HepG2 (cell line): ENCODE data around the gene PAM16. TPM values are rescaled to one million over a fixed set of nuclear protein-coding genes. Genes with fewer than 3 reads are reported as not detected.

ENCODE experiments used
- AHR ChIP-seq: IDR thresholded peaks from 2 replicates; pipeline ENCODE4 v1.6.1; 2018; ENCODE audit warnings: missing genetic modification reagents, missing compliant biosample characterization
- EZH2 ChIP-seq: conservative IDR thresholded peaks from 2 replicates; pipeline ENCODE4 v1.6.1; 2012; ENCODE audit warnings: mild to moderate bottlenecking, low read depth, low read length, moderate library complexity
- FOXA3 ChIP-seq: IDR thresholded peaks from 2 replicates; pipeline ENCODE4 v1.6.1; 2016; ENCODE audit warnings: missing genetic modification reagents, missing compliant biosample characterization
- FOXP1 ChIP-seq, 2 experiments: fragments of 450-650 bp in 1 of 2; IDR thresholded peaks; 2 replicates each; pipeline ENCODE4 v1.6.1; 2017 to 2018; ENCODE audit warnings: antibody characterized with exemption in 1 of 2
- IKZF1 ChIP-seq: fragments of 450-650 bp; IDR thresholded peaks from 2 replicates; pipeline ENCODE4 v1.7.1; 2016
- KLF11 ChIP-seq: IDR thresholded peaks from 2 replicates; pipeline ENCODE4 v1.6.1; 2016; ENCODE audit warnings: missing compliant biosample characterization
- MIER2 ChIP-seq: IDR thresholded peaks from 2 replicates; pipeline ENCODE4 v1.6.1; 2016; ENCODE audit warnings: missing biosample characterization, missing genetic modification reagents
- NCOA5 ChIP-seq: sonication (generic); formaldehyde crosslinking; IDR thresholded peaks from 2 replicates; pipeline ENCODE4 v1.4.0; 2020; ENCODE audit warnings: missing genetic modification reagents
- NR2F6 ChIP-seq, 2 experiments: IDR thresholded peaks; 2 replicates each; pipeline ENCODE4 v1.6.1; 2016; ENCODE audit warnings: antibody characterized with exemption in 1 of 2, mild to moderate bottlenecking in 1 of 2
- PAWR ChIP-seq: sonication (generic); formaldehyde crosslinking; IDR thresholded peaks from 2 replicates; pipeline ENCODE4 v1.4.0; 2020; ENCODE audit warnings: missing genetic modification reagents, mild to moderate bottlenecking, borderline replicate concordance
- POLR2AphosphoS2 ChIP-seq: IDR thresholded peaks from 2 replicates; pipeline ENCODE4 v1.6.1; 2011; ENCODE audit warnings: low read depth, low read length, improper control_type of control experiment
- RBAK ChIP-seq: sonication (generic); formaldehyde crosslinking; IDR thresholded peaks from 2 replicates; pipeline ENCODE4 v1.5.1; 2020; ENCODE audit warnings: mild to moderate bottlenecking, missing genetic modification reagents
- U2AF2 ChIP-seq: fragments of 200-400 bp; formaldehyde crosslinking; IDR thresholded peaks from 2 replicates; pipeline ENCODE4 v1.6.1; 2017; ENCODE audit warnings: low read depth, mild to moderate bottlenecking, low read length
- ZFP36L2 ChIP-seq: sonication (generic); formaldehyde crosslinking; IDR thresholded peaks from 2 replicates; pipeline ENCODE4 v1.4.0; 2020; ENCODE audit warnings: missing genetic modification reagents
- ZFYVE20 ChIP-seq: sonication (generic); formaldehyde crosslinking; IDR thresholded peaks from 2 replicates; pipeline ENCODE4 v1.8.0; 2023; ENCODE audit warnings: low read depth, mild to moderate bottlenecking, moderate library complexity, missing genetic modification reagents, borderline replicate concordance
- ZNF660 ChIP-seq: sonication (generic); formaldehyde crosslinking; IDR thresholded peaks from 2 replicates; pipeline ENCODE4 v1.5.1; 2020; ENCODE audit warnings: mild to moderate bottlenecking, low read depth, missing genetic modification reagents, borderline replicate concordance
- polyA plus RNA-seq, 8 experiments: library from polyadenylated mRNA; depleted of rRNA in 3 of 8; stranded (reverse) in 7 of 8; unstranded in 1 of 8; fragments of >200 nt; fragmentation: Illumina TruSeq in 4 of 8; extraction: Trizol in 4 of 8; gene quantifications; 2 replicates each; pipeline versions ENCODE4 v1.2.1 to v1.2.3, GENCODE V29; 2011 to 2016; ENCODE audit warnings: low read depth in 4 of 8, missing spikeins in 1 of 8, mixed read lengths in 1 of 8; ENCODE audit not compliant: insufficient read depth in 1 of 8
- total RNA-seq, 5 experiments: library from RNA; depleted of rRNA; stranded (reverse); fragments of >200 nt; fragmentation: Illumina TruSeq; extraction: Trizol; gene quantifications; 2 replicates each; pipeline ENCODE4 v1.2.3, GENCODE V29; 2016; ENCODE audit warnings: low read depth in 1 of 5
- TF ChIP-seq, protein P1 (sequence below): sonication (generic); formaldehyde crosslinking; IDR thresholded peaks from 2 replicates; pipeline ENCODE4 v1.5.1; 2020; ENCODE audit warnings: missing genetic modification reagents, mild to moderate bottlenecking, borderline replicate concordance
- TF ChIP-seq, protein P2 (sequence below): sonication (generic); formaldehyde crosslinking; IDR thresholded peaks from 2 replicates; pipeline ENCODE4 v1.4.0; 2020; ENCODE audit warnings: missing genetic modification reagents
- TF ChIP-seq, protein P3 (sequence below): sonication (generic); formaldehyde crosslinking; IDR thresholded peaks from 2 replicates; pipeline ENCODE4 v1.4.0; 2020; ENCODE audit warnings: mild to moderate bottlenecking, missing genetic modification reagents, borderline replicate concordance
- TF ChIP-seq, protein P4 (sequence below): sonication (generic); formaldehyde crosslinking; IDR thresholded peaks from 2 replicates; pipeline ENCODE4 v1.4.0; 2020; ENCODE audit warnings: low read depth, mild to moderate bottlenecking, missing genetic modification reagents

The PAM16 gene
- total and polyA plus RNA-seq, 2 of the 13 experiments (the other 11 are each of a cell fraction or from before 2014, with no cell fraction given): 51.5 to 51.8 TPM

DNA sequence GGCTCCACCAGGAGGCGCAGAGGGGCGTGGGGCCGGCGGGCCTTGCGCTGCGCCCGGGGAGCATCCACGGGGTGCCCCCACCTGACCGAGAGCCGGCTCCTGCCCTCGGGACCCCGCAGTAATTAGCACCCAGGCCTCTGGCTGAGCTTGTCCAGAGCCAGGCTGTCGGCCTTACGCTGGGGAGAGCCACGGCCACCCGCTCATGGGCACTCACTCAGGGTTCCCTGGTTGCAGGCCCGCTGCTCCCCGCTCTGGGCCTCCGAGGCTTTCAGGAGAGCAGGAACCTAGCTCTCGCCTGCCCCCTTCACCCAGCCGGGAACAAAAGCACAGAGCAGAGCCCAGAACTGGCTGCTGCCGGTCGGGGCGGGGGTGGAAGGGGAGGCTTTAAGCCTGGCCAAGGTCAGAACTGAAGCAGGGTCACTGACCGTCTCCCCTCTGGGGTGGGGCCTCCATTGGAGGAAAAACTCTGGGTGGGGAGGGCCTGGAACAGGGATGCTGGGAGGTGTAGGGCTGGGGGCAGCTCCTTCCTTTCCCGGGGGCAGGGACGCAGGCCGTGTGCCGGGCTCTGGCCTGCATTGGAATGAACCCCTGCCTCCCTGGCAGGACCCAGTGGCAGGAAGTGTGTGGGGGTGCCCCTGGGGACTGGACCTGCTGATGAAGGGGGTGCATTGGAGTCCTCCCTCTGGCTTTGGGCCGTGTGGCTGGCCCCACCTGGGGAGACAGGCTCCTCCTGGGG, 22.9 kb downstream of the PAM16 start (continued):
- TF ChIP-seq, protein P1, sequence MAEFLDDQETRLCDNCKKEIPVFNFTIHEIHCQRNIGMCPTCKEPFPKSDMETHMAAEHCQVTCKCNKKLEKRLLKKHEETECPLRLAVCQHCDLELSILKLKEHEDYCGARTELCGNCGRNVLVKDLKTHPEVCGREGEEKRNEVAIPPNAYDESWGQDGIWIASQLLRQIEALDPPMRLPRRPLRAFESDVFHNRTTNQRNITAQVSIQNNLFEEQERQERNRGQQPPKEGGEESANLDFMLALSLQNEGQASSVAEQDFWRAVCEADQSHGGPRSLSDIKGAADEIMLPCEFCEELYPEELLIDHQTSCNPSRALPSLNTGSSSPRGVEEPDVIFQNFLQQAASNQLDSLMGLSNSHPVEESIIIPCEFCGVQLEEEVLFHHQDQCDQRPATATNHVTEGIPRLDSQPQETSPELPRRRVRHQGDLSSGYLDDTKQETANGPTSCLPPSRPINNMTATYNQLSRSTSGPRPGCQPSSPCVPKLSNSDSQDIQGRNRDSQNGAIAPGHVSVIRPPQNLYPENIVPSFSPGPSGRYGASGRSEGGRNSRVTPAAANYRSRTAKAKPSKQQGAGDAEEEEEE (CRISPR knock-in tag): peak; percentile 88
- TF ChIP-seq, protein P2, sequence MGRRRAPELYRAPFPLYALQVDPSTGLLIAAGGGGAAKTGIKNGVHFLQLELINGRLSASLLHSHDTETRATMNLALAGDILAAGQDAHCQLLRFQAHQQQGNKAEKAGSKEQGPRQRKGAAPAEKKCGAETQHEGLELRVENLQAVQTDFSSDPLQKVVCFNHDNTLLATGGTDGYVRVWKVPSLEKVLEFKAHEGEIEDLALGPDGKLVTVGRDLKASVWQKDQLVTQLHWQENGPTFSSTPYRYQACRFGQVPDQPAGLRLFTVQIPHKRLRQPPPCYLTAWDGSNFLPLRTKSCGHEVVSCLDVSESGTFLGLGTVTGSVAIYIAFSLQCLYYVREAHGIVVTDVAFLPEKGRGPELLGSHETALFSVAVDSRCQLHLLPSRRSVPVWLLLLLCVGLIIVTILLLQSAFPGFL (CRISPR knock-in tag): no peak
- TF ChIP-seq ZFYVE20 (CRISPR knock-in tag) (no peak), POLR2AphosphoS2 (no peak), FOXP1 (IDR thresholded peaks at IDR 0.05) (no peak), FOXP1 (CRISPR knock-in tag; IDR thresholded peaks at IDR 0.05) (no peak), MIER2 (CRISPR knock-in tag) (0 out of 2 replicates have a peak, but pooled peaks have one; percentile 19), FOXA3 (peak; percentile 31; the same call in 1 of the 2 replicates), AHR (CRISPR knock-in tag) (peak; percentile 77; the same call in 1 of the 2 replicates), ZFP36L2 (no peak), RBAK (CRISPR knock-in tag) (no peak), U2AF2 (no peak), PAWR (CRISPR knock-in tag) (no peak), NCOA5 (CRISPR knock-in tag) (no peak), NR2F6 (IDR thresholded peaks at IDR 0.05) (peak; percentile 67), NR2F6 (CRISPR knock-in tag; IDR thresholded peaks at IDR 0.05) (peak; percentile 80), IKZF1 (no peak), EZH2 (no peak), ZNF660 (CRISPR knock-in tag) (0 out of 2 replicates have a peak, but pooled peaks have one; percentile 50), KLF11 (CRISPR knock-in tag) (no peak)
- TF ChIP-seq, protein P3, sequence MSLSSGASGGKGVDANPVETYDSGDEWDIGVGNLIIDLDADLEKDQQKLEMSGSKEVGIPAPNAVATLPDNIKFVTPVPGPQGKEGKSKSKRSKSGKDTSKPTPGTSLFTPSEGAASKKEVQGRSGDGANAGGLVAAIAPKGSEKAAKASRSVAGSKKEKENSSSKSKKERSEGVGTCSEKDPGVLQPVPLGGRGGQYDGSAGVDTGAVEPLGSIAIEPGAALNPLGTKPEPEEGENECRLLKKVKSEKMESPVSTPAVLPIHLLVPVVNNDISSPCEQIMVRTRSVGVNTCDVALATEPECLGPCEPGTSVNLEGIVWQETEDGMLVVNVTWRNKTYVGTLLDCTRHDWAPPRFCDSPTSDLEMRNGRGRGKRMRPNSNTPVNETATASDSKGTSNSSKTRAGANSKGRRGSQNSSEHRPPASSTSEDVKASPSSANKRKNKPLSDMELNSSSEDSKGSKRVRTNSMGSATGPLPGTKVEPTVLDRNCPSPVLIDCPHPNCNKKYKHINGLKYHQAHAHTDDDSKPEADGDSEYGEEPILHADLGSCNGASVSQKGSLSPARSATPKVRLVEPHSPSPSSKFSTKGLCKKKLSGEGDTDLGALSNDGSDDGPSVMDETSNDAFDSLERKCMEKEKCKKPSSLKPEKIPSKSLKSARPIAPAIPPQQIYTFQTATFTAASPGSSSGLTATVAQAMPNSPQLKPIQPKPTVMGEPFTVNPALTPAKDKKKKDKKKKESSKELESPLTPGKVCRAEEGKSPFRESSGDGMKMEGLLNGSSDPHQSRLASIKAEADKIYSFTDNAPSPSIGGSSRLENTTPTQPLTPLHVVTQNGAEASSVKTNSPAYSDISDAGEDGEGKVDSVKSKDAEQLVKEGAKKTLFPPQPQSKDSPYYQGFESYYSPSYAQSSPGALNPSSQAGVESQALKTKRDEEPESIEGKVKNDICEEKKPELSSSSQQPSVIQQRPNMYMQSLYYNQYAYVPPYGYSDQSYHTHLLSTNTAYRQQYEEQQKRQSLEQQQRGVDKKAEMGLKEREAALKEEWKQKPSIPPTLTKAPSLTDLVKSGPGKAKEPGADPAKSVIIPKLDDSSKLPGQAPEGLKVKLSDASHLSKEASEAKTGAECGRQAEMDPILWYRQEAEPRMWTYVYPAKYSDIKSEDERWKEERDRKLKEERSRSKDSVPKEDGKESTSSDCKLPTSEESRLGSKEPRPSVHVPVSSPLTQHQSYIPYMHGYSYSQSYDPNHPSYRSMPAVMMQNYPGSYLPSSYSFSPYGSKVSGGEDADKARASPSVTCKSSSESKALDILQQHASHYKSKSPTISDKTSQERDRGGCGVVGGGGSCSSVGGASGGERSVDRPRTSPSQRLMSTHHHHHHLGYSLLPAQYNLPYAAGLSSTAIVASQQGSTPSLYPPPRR (CRISPR knock-in tag): no peak; the same call in 1 of the 2 replicates
- TF ChIP-seq, protein P4, sequence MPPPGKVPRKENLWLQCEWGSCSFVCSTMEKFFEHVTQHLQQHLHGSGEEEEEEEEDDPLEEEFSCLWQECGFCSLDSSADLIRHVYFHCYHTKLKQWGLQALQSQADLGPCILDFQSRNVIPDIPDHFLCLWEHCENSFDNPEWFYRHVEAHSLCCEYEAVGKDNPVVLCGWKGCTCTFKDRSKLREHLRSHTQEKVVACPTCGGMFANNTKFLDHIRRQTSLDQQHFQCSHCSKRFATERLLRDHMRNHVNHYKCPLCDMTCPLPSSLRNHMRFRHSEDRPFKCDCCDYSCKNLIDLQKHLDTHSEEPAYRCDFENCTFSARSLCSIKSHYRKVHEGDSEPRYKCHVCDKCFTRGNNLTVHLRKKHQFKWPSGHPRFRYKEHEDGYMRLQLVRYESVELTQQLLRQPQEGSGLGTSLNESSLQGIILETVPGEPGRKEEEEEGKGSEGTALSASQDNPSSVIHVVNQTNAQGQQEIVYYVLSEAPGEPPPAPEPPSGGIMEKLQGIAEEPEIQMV: 0 out of 2 replicates have a peak, but pooled peaks have one; percentile 21
